ENCODE data around the gene RETSAT. TPM values are rescaled to one million over a fixed set of nuclear protein-coding genes. Genes with fewer than 3 reads are reported as not detected.
A peak's percentile ranks its signal among the peaks of the same experiment; 100 is the strongest.

Gene RETSAT
- total RNA-seq, 1 donor from 2014 or later = 17.1 TPM

DNA sequence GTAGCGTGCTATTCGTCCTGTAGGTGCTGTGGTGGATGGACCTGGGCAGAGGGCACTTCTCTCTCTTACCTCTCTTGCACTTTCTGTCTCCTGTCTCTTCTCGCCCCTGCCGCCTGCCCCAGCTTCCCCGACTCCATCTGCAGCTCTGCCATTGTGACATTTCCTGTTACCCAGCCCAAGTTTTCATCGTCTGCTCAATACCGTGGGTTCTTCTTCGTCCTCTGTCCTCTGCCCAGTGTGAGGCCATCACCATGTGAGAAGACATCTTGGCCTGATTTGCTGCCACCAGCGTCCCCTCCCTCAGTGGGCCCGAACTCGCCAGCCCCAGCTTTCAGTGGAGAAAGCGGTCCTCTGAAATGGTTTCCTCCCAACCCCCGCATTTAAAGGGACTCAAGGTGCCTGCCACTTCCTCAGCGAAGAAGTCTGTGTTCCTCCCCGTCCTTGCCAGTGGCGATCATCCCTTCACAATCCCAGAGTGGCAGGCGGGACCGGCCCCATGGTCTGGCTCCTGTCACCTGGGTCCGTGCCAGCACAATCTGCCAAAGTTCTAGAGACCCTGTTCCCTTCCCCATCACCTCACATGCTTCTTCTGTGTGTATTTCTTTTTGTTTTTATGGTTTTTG lies 44.5 kb downstream of the RETSAT start:
- CTCF ChIA-PET = interaction anchor here (1.9 to 2.5 kb wide), 2 partner anchors 10 to 242 kb away, joined by 5 to 12 read pairs; no protein-coding TSS in a partner anchor
- intact Hi-C loops (cut with micrococcal nuclease) = no loop called here
- DNase-seq (no peak), ATAC-seq (ENCODE audit: low read depth) (peak; percentile 16)
- Mint-ChIP-seq H3K36me3 (ENCODE audit: low read depth) (peaks cover 20% of the 10 kb centered on the region), H3K27me3 (no peaks in the 10 kb centered on the region), H3K4me1 (peaks cover 25% of the 10 kb centered on the region), H3K4me3 (peak overlapping the region; percentile 58), H3K27ac (peak overlapping the region; percentile 75), H3K9me3 (no peaks in the 10 kb centered on the region)
- TF ChIP-seq, protein P1, sequence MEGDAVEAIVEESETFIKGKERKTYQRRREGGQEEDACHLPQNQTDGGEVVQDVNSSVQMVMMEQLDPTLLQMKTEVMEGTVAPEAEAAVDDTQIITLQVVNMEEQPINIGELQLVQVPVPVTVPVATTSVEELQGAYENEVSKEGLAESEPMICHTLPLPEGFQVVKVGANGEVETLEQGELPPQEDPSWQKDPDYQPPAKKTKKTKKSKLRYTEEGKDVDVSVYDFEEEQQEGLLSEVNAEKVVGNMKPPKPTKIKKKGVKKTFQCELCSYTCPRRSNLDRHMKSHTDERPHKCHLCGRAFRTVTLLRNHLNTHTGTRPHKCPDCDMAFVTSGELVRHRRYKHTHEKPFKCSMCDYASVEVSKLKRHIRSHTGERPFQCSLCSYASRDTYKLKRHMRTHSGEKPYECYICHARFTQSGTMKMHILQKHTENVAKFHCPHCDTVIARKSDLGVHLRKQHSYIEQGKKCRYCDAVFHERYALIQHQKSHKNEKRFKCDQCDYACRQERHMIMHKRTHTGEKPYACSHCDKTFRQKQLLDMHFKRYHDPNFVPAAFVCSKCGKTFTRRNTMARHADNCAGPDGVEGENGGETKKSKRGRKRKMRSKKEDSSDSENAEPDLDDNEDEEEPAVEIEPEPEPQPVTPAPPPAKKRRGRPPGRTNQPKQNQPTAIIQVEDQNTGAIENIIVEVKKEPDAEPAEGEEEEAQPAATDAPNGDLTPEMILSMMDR (IDR thresholded peaks at IDR 0.05) = no peak
- POLR2A ChIA-PET = interaction anchor here (0.6 to 3.5 kb wide), 3 partner anchors 18 to 458 kb away, joined by 3 to 30 read pairs (median 3); partner anchors contain the start of genes MAT2A and TGOLN2

DNA sequence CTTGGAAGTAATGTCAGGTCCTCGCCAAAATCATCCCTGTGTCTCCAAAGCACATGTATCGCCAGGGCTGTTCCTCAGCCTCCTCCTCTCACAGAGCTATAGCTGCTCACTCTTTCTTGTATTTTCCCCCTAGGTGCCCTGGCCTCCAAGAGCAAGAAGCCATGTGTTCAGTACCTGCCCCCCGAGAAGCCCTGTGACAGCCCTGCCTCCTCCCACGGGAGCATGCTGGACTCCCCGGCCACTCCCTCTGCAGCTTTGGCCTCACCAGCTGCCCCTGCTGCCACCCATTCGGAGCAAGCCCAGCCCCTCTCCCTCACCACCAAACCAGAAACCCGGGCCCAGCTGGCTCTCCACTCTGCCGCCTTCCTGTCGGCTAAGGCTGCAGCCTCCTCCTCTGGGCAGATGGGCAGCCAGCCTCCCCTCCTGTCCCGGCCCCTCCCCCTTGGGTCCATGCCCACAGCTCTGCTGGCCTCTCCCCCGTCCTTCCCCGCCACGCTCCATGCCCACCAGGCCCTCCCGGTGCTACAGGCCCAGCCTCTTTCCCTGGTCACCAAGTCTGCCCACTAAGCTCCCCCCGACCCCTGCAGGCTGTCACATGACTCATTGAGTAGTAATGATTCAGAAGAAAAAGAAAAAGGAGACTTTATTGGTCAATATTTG lies 45.3 kb downstream of the RETSAT start:
- POLR2A ChIA-PET = interaction anchor here (1.0 to 3.5 kb wide), 2 partner anchors 18 to 230 kb away, joined by 3 to 30 read pairs; partner anchors contain the start of genes MAT2A and TGOLN2
- Mint-ChIP-seq H3K36me3 (ENCODE audit: low read depth) (peaks cover 14% of the 10 kb centered on the region), H3K9me3 (no peaks in the 10 kb centered on the region), H3K4me1 (peaks cover 25% of the 10 kb centered on the region), H3K27ac (peak overlapping the region; percentile 75), H3K27me3 (peaks cover 5% of the 10 kb centered on the region), H3K4me3 (peak overlapping the region; percentile 58)
- no peak for DNase-seq
- CTCF ChIA-PET = interaction anchor here (1.9 to 2.5 kb wide), 2 partner anchors 9 to 243 kb away, joined by 5 to 12 read pairs; no protein-coding TSS in a partner anchor
- ATAC-seq (ENCODE audit: low read depth) = peak; percentile 33
- TF ChIP-seq, protein P1 (IDR thresholded peaks at IDR 0.05) = no peak
- intact Hi-C loops (cut with micrococcal nuclease) = no loop called here

DNA sequence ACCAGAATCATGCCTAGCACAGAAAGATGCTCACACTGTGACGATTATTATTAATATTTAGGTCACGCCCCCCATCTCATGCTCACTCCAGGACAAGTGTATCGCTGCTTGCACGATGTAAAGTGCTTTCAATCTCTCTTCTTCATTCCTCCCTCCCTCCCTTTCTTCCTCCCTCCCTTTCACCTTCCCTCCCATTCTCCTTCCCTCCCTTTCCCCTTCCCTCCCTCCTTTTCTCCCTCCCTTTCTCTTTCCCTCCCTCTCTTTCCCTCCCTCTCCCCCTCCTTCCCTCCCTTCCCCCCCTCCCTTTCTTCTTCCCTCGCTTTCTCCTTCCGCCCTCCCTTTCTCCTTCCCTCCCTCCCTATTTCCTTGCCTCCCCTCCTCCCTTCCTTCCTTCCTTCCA lies 46.1 kb downstream of the RETSAT start:
- H3K27ac Mint-ChIP-seq = no peak overlapping the region
- TF ChIP-seq, protein P1 (IDR thresholded peaks at IDR 0.05) = no peak
- intact Hi-C loops (cut with micrococcal nuclease) = no loop called here
- H3K9me3 Mint-ChIP-seq = no peaks in the 10 kb centered on the region
- H3K4me3 Mint-ChIP-seq = no peak overlapping the region
- H3K27me3 Mint-ChIP-seq = peaks cover 7% of the 10 kb centered on the region
- ATAC-seq (ENCODE audit: low read depth) = no peak
- DNase-seq = no peak
- POLR2A ChIA-PET = interaction anchor here (3.5 kb wide), 1 partner anchor 19 kb away, joined by 30 read pairs; the partner anchor contains the start of gene TGOLN2
- H3K4me1 Mint-ChIP-seq = peaks cover 25% of the 10 kb centered on the region
- CTCF ChIA-PET = interaction anchor here (1.9 to 2.5 kb wide), 2 partner anchors 8 to 244 kb away, joined by 5 to 12 read pairs; no protein-coding TSS in a partner anchor
- peaks cover 6% of the 10 kb centered on the region for H3K36me3 Mint-ChIP-seq (ENCODE audit: low read depth)

DNA sequence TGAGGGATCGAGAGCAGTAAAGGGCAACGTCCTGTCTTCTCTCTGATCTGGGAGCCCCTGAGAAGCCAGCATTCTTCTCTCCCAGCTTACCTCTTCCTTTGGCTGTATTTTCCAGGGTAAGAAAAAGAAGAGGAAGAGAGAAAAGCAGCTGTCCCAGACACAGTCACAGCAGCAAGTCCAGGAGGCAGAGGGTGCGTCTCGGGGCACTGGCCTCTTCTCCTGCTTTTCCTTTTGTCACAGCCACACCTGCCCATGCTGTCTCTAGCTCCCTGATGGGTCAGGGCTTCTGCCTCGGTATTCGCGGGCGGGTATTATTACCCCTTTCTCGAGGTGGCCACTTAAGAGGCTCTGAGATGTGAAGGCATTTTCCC lies 46.8 kb downstream of the RETSAT start:
- Mint-ChIP-seq H3K27ac (peak overlapping the region; percentile 64), H3K4me3 (no peak overlapping the region), H3K36me3 (ENCODE audit: low read depth) (peaks cover 5% of the 10 kb centered on the region), H3K27me3 (peaks cover 8% of the 10 kb centered on the region), H3K9me3 (no peaks in the 10 kb centered on the region), H3K4me1 (peaks cover 25% of the 10 kb centered on the region)
- ATAC-seq (ENCODE audit: low read depth) = no peak
- CTCF ChIA-PET = no interaction called here
- DNase-seq = no peak
- TF ChIP-seq, protein P1 (IDR thresholded peaks at IDR 0.05) = no peak
- intact Hi-C loops (cut with micrococcal nuclease) = no loop called here
- POLR2A ChIA-PET = interaction anchor here (3.5 kb wide), 1 partner anchor 20 kb away, joined by 30 read pairs; the partner anchor contains the start of gene TGOLN2

Measured in activated B cell treated with CpG ODN at 0.5 μM for 24 hours (primary cell).